GM12878 (cell line): ENCODE results near the gene RNF169. TPM values are rescaled to one million over a fixed set of nuclear protein-coding genes. Genes with fewer than 3 reads are reported as not detected.

Experiments
- ATAC-seq: fragments of 200-7000 bp; cut with Tn5 transposase; 3 replicates; pipeline ENCODE4 v1.9.1; 2020; ENCODE audit warnings: mild to moderate bottlenecking, moderate library complexity
- BruUV-seq: library from RNA; stranded (reverse); fragments of 400-500 nt; replicated peaks from 2 replicates; lab custom pipeline; 2021; lab: Mats Ljungman, UMichigan
- CTCF ChIA-PET: fragments of 300-600 bp; sonication (Branson Sonifier 250); formaldehyde crosslinking; extraction: SDS; loops from one replicate; lab custom pipeline; 2021; ENCODE audit warnings: inconsistent platforms; lab: Yijun Ruan, JAX
- POLR2A ChIA-PET: fragments of 350-600 bp; formaldehyde crosslinking; extraction: SDS; loops from one replicate; lab custom pipeline; 2021; ENCODE audit warnings: inconsistent platforms; lab: Charles Lee
- RAD21 ChIA-PET: fragments of 300-600 bp; sonication (Branson Sonifier 250); formaldehyde crosslinking; loops from one replicate; lab custom pipeline; 2023; ENCODE audit warnings: antibody characterized with exemption; ENCODE audit not compliant: unreplicated experiment; lab: Charles Lee
- SMC1A ChIA-PET: fragments of 300-600 bp; sonication (Branson Sonifier 250); formaldehyde crosslinking; loops from one replicate; lab custom pipeline; 2023; ENCODE audit not compliant: unreplicated experiment, uncharacterized antibody; lab: Charles Lee
- DNase-seq: peaks from one replicate; pipeline ENCODE4 v3.0.0-alpha.2; 2011; ENCODE audit warnings: low read depth, low spot score
- FAIRE-seq: peaks from 3 replicates; lab custom pipeline; 2011; peaks lifted over from hg19 to GRCh38; lab: Jason Lieb, UNC
- H2AFZ ChIP-seq: 2 replicates; pipeline ENCODE4 v1.6.0; 2011; ENCODE audit warnings: low read depth, low read length, control low read depth; ENCODE audit not compliant: control insufficient read depth
- H3K27ac ChIP-seq: 2 replicates; pipeline ENCODE4 v1.5.1; 2011; ENCODE audit warnings: control low read depth; ENCODE audit not compliant: control insufficient read depth, insufficient read depth
- H3K27me3 ChIP-seq, 2 experiments: replicated peaks in 1 of 2; 2 replicates each; pipeline versions ENCODE4 v1.6.0 to v1.6.1; 2011; ENCODE audit warnings: low read length in 1 of 2; ENCODE audit not compliant: control insufficient read depth in 2 of 2, insufficient read depth in 2 of 2
- H3K36me3 ChIP-seq, 2 experiments: 2 replicates each; pipeline ENCODE4 v1.5.1; 2011; ENCODE audit warnings: low read length in 1 of 2; ENCODE audit not compliant: control insufficient read depth in 2 of 2, insufficient read depth in 2 of 2
- H3K4me1 ChIP-seq: 2 replicates; pipeline ENCODE4 v1.6.1; 2011; ENCODE audit warnings: mild to moderate bottlenecking, low read length, moderate library complexity, mixed read lengths; ENCODE audit not compliant: control insufficient read depth, insufficient read depth
- H3K4me2 ChIP-seq: 2 replicates; pipeline ENCODE4 v1.6.0; 2011; ENCODE audit warnings: control low read depth; ENCODE audit not compliant: control insufficient read depth, insufficient read depth
- H3K4me3 ChIP-seq: fragments of 200-600 bp; sonication (generic); 2 replicates; pipeline ENCODE4 v1.5.1; 2016
- H3K79me2 ChIP-seq: 2 replicates; pipeline ENCODE4 v1.6.0; 2011; ENCODE audit warnings: low read length; ENCODE audit not compliant: control insufficient read depth, insufficient read depth
- H3K9ac ChIP-seq: 2 replicates; pipeline ENCODE4 v1.8.0; 2011; ENCODE audit warnings: low read length, control low read depth, mixed read lengths; ENCODE audit not compliant: control insufficient read depth, insufficient read depth
- H3K9me3 ChIP-seq: replicated peaks from 3 replicates; pipeline ENCODE4 v1.5.1; 2011; ENCODE audit warnings: mild to moderate bottlenecking, low read length; ENCODE audit not compliant: control insufficient read depth, insufficient read depth
- H4K20me1 ChIP-seq: 2 replicates; pipeline ENCODE4 v1.6.0; 2011; ENCODE audit not compliant: control insufficient read depth, insufficient read depth
- BRCA1 ChIP-seq: IDR thresholded peaks from 2 replicates; pipeline ENCODE4 v1.6.1; 2011; ENCODE audit warnings: low read depth, low read length, improper control_type of control experiment
- CEBPB ChIP-seq, 2 experiments: fragments of 150-350 bp in 1 of 2; IDR thresholded peaks; 2 replicates each; pipeline ENCODE4 v1.6.1; 2012 to 2014; ENCODE audit warnings: low read depth in 2 of 2, low read length in 2 of 2, borderline replicate concordance in 1 of 2, inconsistent platforms in 1 of 2
- E2F8 ChIP-seq: fragments of 450-650 bp; IDR thresholded peaks from 2 replicates; pipeline ENCODE4 v1.6.1; 2018; ENCODE audit warnings: mild to moderate bottlenecking, low read depth, moderate library complexity; ENCODE audit not compliant: partially characterized antibody
- MEF2B ChIP-seq: fragments of 450-650 bp; IDR thresholded peaks from 2 replicates; pipeline ENCODE4 v1.6.1; 2018; ENCODE audit warnings: mild to moderate bottlenecking, moderate library complexity; ENCODE audit not compliant: partially characterized antibody, poor library complexity, severe bottlenecking
- POLR2AphosphoS2 ChIP-seq: IDR thresholded peaks from 2 replicates; pipeline ENCODE4 v1.6.1; 2011; ENCODE audit warnings: low read depth, mild to moderate bottlenecking, low read length, improper control_type of control experiment, moderate library complexity
- RAD21 ChIP-seq: IDR thresholded peaks from 2 replicates; pipeline ENCODE4 v1.6.1; 2011; ENCODE audit warnings: mild to moderate bottlenecking, low read depth, low read length, moderate library complexity; ENCODE audit not compliant: insufficient read depth
- RUNX3 ChIP-seq: IDR thresholded peaks from 2 replicates; pipeline ENCODE4 v1.6.1; 2012; ENCODE audit warnings: low read length, inconsistent platforms
- SMC3 ChIP-seq: IDR thresholded peaks from 2 replicates; pipeline ENCODE4 v1.6.1; 2011; ENCODE audit warnings: low read length, improper control_type of control experiment, borderline replicate concordance
- TCF3 ChIP-seq: IDR thresholded peaks from 2 replicates; pipeline ENCODE4 v1.6.1; 2012; ENCODE audit warnings: low read depth, mild to moderate bottlenecking, low read length, borderline replicate concordance; ENCODE audit not compliant: insufficient read depth
- WGBS: methylation state at CpG from one replicate; pipeline ENCODE4 v1.1.6; 2016; ENCODE audit warnings: low lambda C conversion rate; ENCODE audit not compliant: insufficient replicate concordance, insufficient coverage; ENCODE audit errors: missing lambda C conversion rate; 5-methylcytosine and 5-hydroxymethylcytosine counted together
- in situ Hi-C: fragments of 300-500 bp; cut with MboI; formaldehyde crosslinking; loops from 9 replicates; pipeline ENCODE4 v1.14.3; 2018; ENCODE audit warnings: mixed read lengths
- intact Hi-C: fragments of 100-400 bp; cut with micrococcal nuclease; formaldehyde crosslinking; loops from one replicate; pipeline ENCODE4 v1.14.2; 2022; ENCODE audit not compliant: unreplicated experiment
- polyA plus RNA-seq, 11 experiments: library from polyadenylated mRNA; depleted of rRNA in 4 of 11; unstranded in 6 of 11; stranded (reverse) in 5 of 11; fragments of >200 nt; fragmentation: Nextera tagmentation in 4 of 11; fragmentation: Illumina TruSeq in 1 of 11; extraction: Ambion mirVana in 4 of 11; extraction: Trizol in 1 of 11; gene quantifications; 1 replicate in 1 of 11; 2 replicates in 10 of 11; pipeline versions ENCODE4 v1.2.1 to v1.2.3, GENCODE V29; 2011 to 2016; ENCODE audit warnings: inconsistent platforms in 2 of 11, missing spikeins in 2 of 11, low read depth in 1 of 11
- total RNA-seq, 4 experiments: library from RNA; depleted of rRNA in 3 of 4; stranded (reverse); fragments of >200 nt in 3 of 4; fragmentation: Illumina TruSeq in 1 of 4; extraction: Trizol in 1 of 4; gene quantifications; 2 replicates each; pipeline versions ENCODE4 v1.2.1 to v1.2.3, GENCODE V29; 2013 to 2021
- TF ChIP-seq, protein P1 (sequence below): fragments of 450-650 bp; IDR thresholded peaks from 2 replicates; pipeline ENCODE4 v1.6.1; 2016; ENCODE audit warnings: mild to moderate bottlenecking
- TF ChIP-seq, protein P2 (sequence below): fragments of 450-650 bp; IDR thresholded peaks from 2 replicates; pipeline ENCODE4 v1.6.1; 2016; ENCODE audit warnings: mild to moderate bottlenecking
- TF ChIP-seq, protein P3 (sequence below): IDR thresholded peaks from 2 replicates; pipeline ENCODE4 v1.6.1; 2011; ENCODE audit warnings: low read depth, low read length, improper control_type of control experiment, borderline replicate concordance

Gene RNF169
- total and polyA plus RNA-seq, 10 of the 15 experiments (the other 5 are each of a cell fraction or from before 2014, with no cell fraction given) = 0.32 to 13.2 (median 6.4) TPM

DNA sequence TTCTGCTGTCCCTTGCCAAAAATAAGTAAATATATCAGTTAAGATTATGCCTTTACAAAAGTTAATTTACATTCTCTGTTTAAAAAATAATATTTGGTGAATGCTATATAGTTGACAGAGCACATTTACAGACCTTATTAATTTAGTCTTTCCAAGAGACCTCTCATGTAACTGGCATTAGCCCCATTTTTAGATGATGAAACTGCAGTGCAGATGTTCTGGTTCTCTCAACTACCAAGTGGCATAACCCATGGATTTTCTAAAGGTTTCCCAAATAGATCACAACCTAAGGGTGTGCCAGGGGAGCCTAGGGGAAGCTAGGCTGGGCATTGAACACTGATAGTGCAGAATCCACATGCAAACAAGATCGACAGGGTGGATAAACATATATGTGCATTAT, 88.5 kb downstream of the RNF169 start:
- SMC1A ChIA-PET = interaction anchor here (1.3 kb wide), 1 partner anchor 86 kb away, joined by 3 read pairs; no protein-coding TSS in a partner anchor
- in situ Hi-C loops = no loop called here
- FAIRE-seq (no peak), DNase-seq (no peak), ATAC-seq (no peak)
- CTCF ChIA-PET = no interaction called here
- Histone ChIP-seq H3K9me3 (no peaks in the 10 kb centered on the region), H3K4me2 (no peak overlapping the region), H3K9ac (no peak overlapping the region), H3K4me1 (no peaks in the 10 kb centered on the region), H3K79me2 (no peaks in the 10 kb centered on the region), H2AFZ (no peak overlapping the region), H3K36me3 (peaks cover 12 to 28% of the 10 kb centered on the region in 2 experiments; a peak in 3 of 4 replicates), H3K27ac (no peak overlapping the region), H4K20me1 (no peaks in the 10 kb centered on the region), H3K27me3 (no peaks in the 10 kb centered on the region), H3K4me3 (no peak overlapping the region)
- TF ChIP-seq E2F8 (no peak), POLR2AphosphoS2 (no peak), TCF3 (no peak), SMC3 (no peak), BRCA1 (no peak), MEF2B (no peak), CEBPB (IDR thresholded peaks at IDR 0.05; ENCODE audit: borderline replicate concordance in 1 of 2, low read depth in 2 of 2, low read length in 2 of 2) (no peak), RUNX3 (no peak), RAD21 (no peak)
- TF ChIP-seq, protein P1, sequence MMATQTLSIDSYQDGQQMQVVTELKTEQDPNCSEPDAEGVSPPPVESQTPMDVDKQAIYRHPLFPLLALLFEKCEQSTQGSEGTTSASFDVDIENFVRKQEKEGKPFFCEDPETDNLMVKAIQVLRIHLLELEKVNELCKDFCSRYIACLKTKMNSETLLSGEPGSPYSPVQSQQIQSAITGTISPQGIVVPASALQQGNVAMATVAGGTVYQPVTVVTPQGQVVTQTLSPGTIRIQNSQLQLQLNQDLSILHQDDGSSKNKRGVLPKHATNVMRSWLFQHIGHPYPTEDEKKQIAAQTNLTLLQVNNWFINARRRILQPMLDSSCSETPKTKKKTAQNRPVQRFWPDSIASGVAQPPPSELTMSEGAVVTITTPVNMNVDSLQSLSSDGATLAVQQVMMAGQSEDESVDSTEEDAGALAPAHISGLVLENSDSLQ = no peak
- TF ChIP-seq, protein P2, sequence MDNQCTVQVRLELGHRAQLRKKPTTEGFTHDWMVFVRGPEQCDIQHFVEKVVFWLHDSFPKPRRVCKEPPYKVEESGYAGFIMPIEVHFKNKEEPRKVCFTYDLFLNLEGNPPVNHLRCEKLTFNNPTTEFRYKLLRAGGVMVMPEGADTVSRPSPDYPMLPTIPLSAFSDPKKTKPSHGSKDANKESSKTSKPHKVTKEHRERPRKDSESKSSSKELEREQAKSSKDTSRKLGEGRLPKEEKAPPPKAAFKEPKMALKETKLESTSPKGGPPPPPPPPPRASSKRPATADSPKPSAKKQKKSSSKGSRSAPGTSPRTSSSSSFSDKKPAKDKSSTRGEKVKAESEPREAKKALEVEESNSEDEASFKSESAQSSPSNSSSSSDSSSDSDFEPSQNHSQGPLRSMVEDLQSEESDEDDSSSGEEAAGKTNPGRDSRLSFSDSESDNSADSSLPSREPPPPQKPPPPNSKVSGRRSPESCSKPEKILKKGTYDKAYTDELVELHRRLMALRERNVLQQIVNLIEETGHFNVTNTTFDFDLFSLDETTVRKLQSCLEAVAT = no peak
- TF ChIP-seq, protein P3, sequence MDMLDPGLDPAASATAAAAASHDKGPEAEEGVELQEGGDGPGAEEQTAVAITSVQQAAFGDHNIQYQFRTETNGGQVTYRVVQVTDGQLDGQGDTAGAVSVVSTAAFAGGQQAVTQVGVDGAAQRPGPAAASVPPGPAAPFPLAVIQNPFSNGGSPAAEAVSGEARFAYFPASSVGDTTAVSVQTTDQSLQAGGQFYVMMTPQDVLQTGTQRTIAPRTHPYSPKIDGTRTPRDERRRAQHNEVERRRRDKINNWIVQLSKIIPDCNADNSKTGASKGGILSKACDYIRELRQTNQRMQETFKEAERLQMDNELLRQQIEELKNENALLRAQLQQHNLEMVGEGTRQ = no peak
- WGBS = 100% methylated on average over 1 of the region's 1 CpG
- POLR2A ChIA-PET = no interaction called here
- RAD21 ChIA-PET = no interaction called here
- intact Hi-C loops = no loop called here
- no TSS peak for BruUV-seq
